ENCODE data around the gene ZC3H8.

The ZC3H8 gene

GRCh38 chr2:112242384-112242783 lies 12.5 kb downstream of the ZC3H8 start:
- Histone ChIP-seq H3K14ac (ENCODE audit: low read length) (no peak overlapping the region), H3K4ac (ENCODE audit: low read length) (no peak overlapping the region), H3K36me3 (replicated peaks in 1 of 2; ENCODE audit: control insufficient read depth in 2 of 2, insufficient read depth in 2 of 2, low read length in 2 of 2) (peaks cover 3 to 32% of the 10 kb centered on the region in 2 donors), H3K23ac (ENCODE audit: low read depth, low read length, poor library complexity) (no peak overlapping the region), H3K4me3 (ENCODE audit: low read length in 2 of 2) (no peak overlapping the region), H3K4me1 (ENCODE audit: control insufficient read depth in 2 of 2, insufficient read depth in 1 of 2, low read depth in 1 of 2, low read length in 2 of 2) (peaks cover 0 to 9% of the 10 kb centered on the region in 2 donors), H3K79me1 (ENCODE audit: low read depth, low read length) (peaks cover 2% of the 10 kb centered on the region), H4K8ac (ENCODE audit: low read depth, low read length) (no peak overlapping the region), H2AFZ (ENCODE audit: low read length) (no peak overlapping the region), H3K27me3 (ENCODE audit: control insufficient read depth in 3 of 3, insufficient read depth in 3 of 3, low read depth in 1 of 3, low read length in 3 of 3) (no peaks in the 10 kb centered on the region), H4K91ac (ENCODE audit: low read depth, low read length, poor library complexity) (no peak overlapping the region), H3K4me2 (ENCODE audit: insufficient read depth, low read length, poor library complexity, severe bottlenecking) (no peak overlapping the region), H3K9me3 (replicated peaks in 1 of 2; ENCODE audit: control insufficient read depth in 2 of 2, insufficient read depth in 1 of 2, low read depth in 1 of 2, low read length in 2 of 2) (peaks cover 0 to 15% of the 10 kb centered on the region in 2 donors), H3K27ac (replicated peaks; ENCODE audit: low read length) (no peak overlapping the region), H2BK15ac (ENCODE audit: low read length) (no peak overlapping the region), H2BK12ac (ENCODE audit: low read length) (no peak overlapping the region), H2BK5ac (ENCODE audit: low read length) (no peak overlapping the region), H3K18ac (ENCODE audit: low read length) (no peak overlapping the region), H3K9ac (ENCODE audit: low read depth, low read length, poor library complexity) (no peak overlapping the region), H2AK5ac (ENCODE audit: low read depth, low read length) (no peak overlapping the region), H2BK120ac (ENCODE audit: low read depth, low read length) (no peak overlapping the region)
- WGBS, 2 donors (ENCODE audit: extremely low coverage in 2 of 2, insufficient read length in 2 of 2, insufficient replicate concordance in 1 of 2) = no CpG with 5 or more reads among the region's 3 CpGs
- no peak for DNase-seq (ENCODE audit: low spot score)

- Histone ChIP-seq H4K91ac (ENCODE audit: low read depth, low read length, poor library complexity) (no peak overlapping the region), H2BK12ac (ENCODE audit: low read length) (no peak overlapping the region), H3K4me2 (ENCODE audit: insufficient read depth, low read length, poor library complexity, severe bottlenecking) (no peak overlapping the region), H3K9me3 (replicated peaks in 1 of 2; ENCODE audit: control insufficient read depth in 2 of 2, insufficient read depth in 1 of 2, low read depth in 1 of 2, low read length in 2 of 2) (no peaks in the 10 kb centered on the region), H3K4me1 (ENCODE audit: control insufficient read depth in 2 of 2, insufficient read depth in 1 of 2, low read depth in 1 of 2, low read length in 2 of 2) (peaks cover 0 to 9% of the 10 kb centered on the region in 2 donors), H3K14ac (ENCODE audit: low read length) (no peak overlapping the region), H3K36me3 (replicated peaks in 1 of 2; ENCODE audit: control insufficient read depth in 2 of 2, insufficient read depth in 2 of 2, low read length in 2 of 2) (peaks cover 3 to 34% of the 10 kb centered on the region in 2 donors), H3K27me3 (ENCODE audit: control insufficient read depth in 3 of 3, insufficient read depth in 3 of 3, low read depth in 1 of 3, low read length in 3 of 3) (no peaks in the 10 kb centered on the region), H3K18ac (ENCODE audit: low read length) (no peak overlapping the region), H3K27ac (replicated peaks; ENCODE audit: low read length) (no peak overlapping the region), H2AFZ (ENCODE audit: low read length) (no peak overlapping the region), H2BK120ac (ENCODE audit: low read depth, low read length) (no peak overlapping the region), H4K8ac (ENCODE audit: low read depth, low read length) (no peak overlapping the region), H3K4ac (ENCODE audit: low read length) (no peak overlapping the region), H3K79me1 (ENCODE audit: low read depth, low read length) (no peaks in the 10 kb centered on the region), H3K9ac (ENCODE audit: low read depth, low read length, poor library complexity) (no peak overlapping the region), H2BK5ac (ENCODE audit: low read length) (no peak overlapping the region), H2AK5ac (ENCODE audit: low read depth, low read length) (no peak overlapping the region), H3K23ac (ENCODE audit: low read depth, low read length, poor library complexity) (no peak overlapping the region), H3K4me3 (ENCODE audit: low read length in 2 of 2) (no peak overlapping the region), H2BK15ac (ENCODE audit: low read length) (no peak overlapping the region)
- DNase-seq (ENCODE audit: low spot score) = no peak
- WGBS, 2 donors (ENCODE audit: extremely low coverage in 2 of 2, insufficient read length in 2 of 2, insufficient replicate concordance in 1 of 2) = no CpG with 5 or more reads among the region's 1 CpG
These were observed 15.0 kb downstream of the ZC3H8 start for GRCh38 chr2:112239862-112240261.

GRCh38 chr2:112230371-112230770 lies 24.5 kb downstream of the ZC3H8 start:
- H3K27ac ChIP-seq (replicated peaks; ENCODE audit: low read length) = no peak overlapping the region
- H3K27me3 ChIP-seq (ENCODE audit: control insufficient read depth in 3 of 3, insufficient read depth in 3 of 3, low read depth in 1 of 3, low read length in 3 of 3) = no peaks in the 10 kb centered on the region
- no peak overlapping the region for H2BK15ac ChIP-seq (ENCODE audit: low read length)
- H2BK5ac ChIP-seq (ENCODE audit: low read length) = no peak overlapping the region
- no peak overlapping the region for H3K23ac ChIP-seq (ENCODE audit: low read depth, low read length, poor library complexity)
- H4K91ac ChIP-seq (ENCODE audit: low read depth, low read length, poor library complexity) = no peak overlapping the region
- no peaks in the 10 kb centered on the region for H3K4me1 ChIP-seq (ENCODE audit: control insufficient read depth in 2 of 2, insufficient read depth in 1 of 2, low read depth in 1 of 2, low read length in 2 of 2)
- H2AK5ac ChIP-seq (ENCODE audit: low read depth, low read length) = no peak overlapping the region
- no peaks in the 10 kb centered on the region for H3K79me1 ChIP-seq (ENCODE audit: low read depth, low read length)
- no peak overlapping the region for H4K8ac ChIP-seq (ENCODE audit: low read depth, low read length)
- H2BK12ac ChIP-seq (ENCODE audit: low read length) = no peak overlapping the region
- DNase-seq (ENCODE audit: low spot score) = no peak
- H3K36me3 ChIP-seq (replicated peaks in 1 of 2; ENCODE audit: control insufficient read depth in 2 of 2, insufficient read depth in 2 of 2, low read length in 2 of 2) = peaks cover 2 to 56% of the 10 kb centered on the region in 2 donors
- no peak overlapping the region for H2AFZ ChIP-seq (ENCODE audit: low read length)
- H3K9me3 ChIP-seq (replicated peaks in 1 of 2; ENCODE audit: control insufficient read depth in 2 of 2, insufficient read depth in 1 of 2, low read depth in 1 of 2, low read length in 2 of 2) = no peaks in the 10 kb centered on the region
- H3K18ac ChIP-seq (ENCODE audit: low read length) = no peak overlapping the region
- H3K4ac ChIP-seq (ENCODE audit: low read length) = no peak overlapping the region
- H3K4me3 ChIP-seq (ENCODE audit: low read length in 2 of 2) = no peak overlapping the region
- no peak overlapping the region for H3K9ac ChIP-seq (ENCODE audit: low read depth, low read length, poor library complexity)
- WGBS, 2 donors (ENCODE audit: extremely low coverage in 2 of 2, insufficient read length in 2 of 2, insufficient replicate concordance in 1 of 2) = no CpG with 5 or more reads among the region's 3 CpGs
- no peak overlapping the region for H2BK120ac ChIP-seq (ENCODE audit: low read depth, low read length)
- H3K4me2 ChIP-seq (ENCODE audit: insufficient read depth, low read length, poor library complexity, severe bottlenecking) = no peak overlapping the region
- H3K14ac ChIP-seq (ENCODE audit: low read length) = no peak overlapping the region

GRCh38 chr2:112229348-112229747 lies 25.5 kb downstream of the ZC3H8 start:
- no peak overlapping the region for H3K4ac ChIP-seq (ENCODE audit: low read length)
- no peak overlapping the region for H3K14ac ChIP-seq (ENCODE audit: low read length)
- H4K91ac ChIP-seq (ENCODE audit: low read depth, low read length, poor library complexity) = no peak overlapping the region
- no peak overlapping the region for H3K9ac ChIP-seq (ENCODE audit: low read depth, low read length, poor library complexity)
- no peaks in the 10 kb centered on the region for H3K9me3 ChIP-seq (replicated peaks in 1 of 2; ENCODE audit: control insufficient read depth in 2 of 2, insufficient read depth in 1 of 2, low read depth in 1 of 2, low read length in 2 of 2)
- no peak overlapping the region for H2AK5ac ChIP-seq (ENCODE audit: low read depth, low read length)
- H2BK12ac ChIP-seq (ENCODE audit: low read length) = no peak overlapping the region
- H3K27ac ChIP-seq (replicated peaks; ENCODE audit: low read length) = no peak overlapping the region
- DNase-seq (ENCODE audit: low spot score) = no peak
- H3K79me1 ChIP-seq (ENCODE audit: low read depth, low read length) = no peaks in the 10 kb centered on the region
- H2BK15ac ChIP-seq (ENCODE audit: low read length) = no peak overlapping the region
- H3K36me3 ChIP-seq (replicated peaks in 1 of 2; ENCODE audit: control insufficient read depth in 2 of 2, insufficient read depth in 2 of 2, low read length in 2 of 2) = peaks cover 2 to 50% of the 10 kb centered on the region in 2 donors
- no peak overlapping the region for H2BK5ac ChIP-seq (ENCODE audit: low read length)
- H3K4me3 ChIP-seq (ENCODE audit: low read length in 2 of 2) = no peak overlapping the region
- H3K4me2 ChIP-seq (ENCODE audit: insufficient read depth, low read length, poor library complexity, severe bottlenecking) = no peak overlapping the region
- H3K27me3 ChIP-seq (ENCODE audit: control insufficient read depth in 3 of 3, insufficient read depth in 3 of 3, low read depth in 1 of 3, low read length in 3 of 3) = no peaks in the 10 kb centered on the region
- H3K18ac ChIP-seq (ENCODE audit: low read length) = no peak overlapping the region
- H3K23ac ChIP-seq (ENCODE audit: low read depth, low read length, poor library complexity) = no peak overlapping the region
- H4K8ac ChIP-seq (ENCODE audit: low read depth, low read length) = no peak overlapping the region
- no peak overlapping the region for H2AFZ ChIP-seq (ENCODE audit: low read length)
- no peaks in the 10 kb centered on the region for H3K4me1 ChIP-seq (ENCODE audit: control insufficient read depth in 2 of 2, insufficient read depth in 1 of 2, low read depth in 1 of 2, low read length in 2 of 2)
- H2BK120ac ChIP-seq (ENCODE audit: low read depth, low read length) = no peak overlapping the region

Data from neuronal stem cell (in vitro differentiated cells).